Measurements from ENCODE around the gene NUBP2.
"Not testable (repeated sequence)": the region's sequence is repeated elsewhere in the genome, so short reads cannot be mapped to it uniquely, and the experiment has no call there.

NUBP2 gene

DNA sequence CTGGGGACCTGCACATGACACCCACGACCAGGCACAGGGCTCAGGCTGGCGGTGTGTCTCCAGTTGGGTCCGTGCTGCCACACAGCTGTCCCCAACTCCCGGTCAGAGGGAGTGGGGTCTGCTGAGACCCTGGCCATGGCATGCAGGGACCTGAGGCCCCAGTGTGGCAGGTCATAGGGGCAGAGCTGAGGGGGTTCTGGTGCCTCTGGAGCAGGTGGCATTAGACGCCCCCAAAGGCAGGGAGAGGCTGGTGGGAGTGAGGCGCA, 4.2 kb downstream of the NUBP2 start:
- DNase-seq: no peak

DNA sequence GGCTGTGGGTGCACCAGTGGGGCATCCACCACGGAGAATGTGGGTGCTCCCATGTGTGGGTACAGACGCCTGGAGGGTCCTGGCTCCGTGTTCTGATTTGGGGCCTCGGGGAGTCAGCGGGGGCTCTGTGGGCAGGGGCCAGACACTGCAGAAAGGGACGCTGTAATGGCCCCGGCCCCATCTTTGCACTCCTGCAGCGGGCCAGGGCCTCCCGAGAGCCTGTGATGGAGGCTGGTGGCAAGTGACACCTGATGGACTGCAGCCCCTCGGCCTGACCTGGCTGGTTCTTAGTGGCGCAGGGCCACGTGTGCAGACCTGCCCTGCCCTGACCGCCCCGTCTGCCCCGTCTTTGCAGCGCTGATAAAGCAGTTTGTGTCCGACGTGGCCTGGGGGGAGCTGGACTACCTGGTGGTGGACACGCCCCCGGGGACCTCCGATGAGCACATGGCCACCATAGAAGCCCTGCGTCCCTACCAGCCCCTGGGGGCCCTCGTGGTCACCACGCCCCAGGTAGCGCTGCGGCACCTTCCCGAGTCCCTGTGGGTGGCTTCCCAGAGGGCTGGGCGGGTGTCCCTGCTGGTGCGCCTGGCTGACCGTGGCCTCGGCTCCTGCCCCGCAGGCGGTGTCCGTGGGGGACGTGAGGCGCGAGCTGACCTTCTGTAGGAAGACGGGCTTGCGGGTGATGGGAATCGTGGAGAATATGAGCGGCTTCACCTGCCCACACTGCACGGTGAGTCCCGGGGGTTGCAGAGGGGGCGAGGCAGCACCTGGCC, 4.7 kb downstream of the NUBP2 start:
- DNase-seq: no peak

DNA sequence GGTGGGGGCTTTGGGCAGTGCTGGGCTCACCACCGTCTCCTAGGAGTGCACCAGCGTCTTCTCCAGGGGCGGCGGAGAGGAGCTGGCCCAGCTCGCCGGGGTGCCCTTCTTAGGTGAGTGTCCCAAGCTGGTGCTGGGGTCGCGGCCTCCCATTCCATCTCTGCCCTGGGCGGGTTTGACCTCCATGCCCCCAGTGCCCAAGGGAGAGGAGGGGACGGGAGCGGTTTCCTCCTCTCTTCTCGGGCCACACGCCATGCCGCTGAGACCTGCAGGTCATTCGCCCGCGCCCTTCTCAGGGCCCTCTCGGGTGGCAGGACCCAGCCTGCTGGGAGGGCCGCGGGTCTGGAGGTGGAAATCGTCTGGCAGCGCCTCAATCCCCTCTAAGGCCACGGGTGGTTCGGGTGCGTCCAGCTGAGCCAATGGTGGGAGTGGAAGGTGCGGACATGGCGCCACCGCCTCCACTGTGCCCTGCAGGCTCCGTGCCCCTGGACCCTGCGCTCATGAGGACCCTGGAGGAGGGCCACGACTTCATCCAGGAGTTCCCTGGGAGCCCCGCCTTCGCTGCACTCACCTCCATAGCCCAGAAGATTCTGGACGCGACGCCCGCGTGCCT, 5.4 kb downstream of the NUBP2 start:
- DNase-seq: no peak

DNA sequence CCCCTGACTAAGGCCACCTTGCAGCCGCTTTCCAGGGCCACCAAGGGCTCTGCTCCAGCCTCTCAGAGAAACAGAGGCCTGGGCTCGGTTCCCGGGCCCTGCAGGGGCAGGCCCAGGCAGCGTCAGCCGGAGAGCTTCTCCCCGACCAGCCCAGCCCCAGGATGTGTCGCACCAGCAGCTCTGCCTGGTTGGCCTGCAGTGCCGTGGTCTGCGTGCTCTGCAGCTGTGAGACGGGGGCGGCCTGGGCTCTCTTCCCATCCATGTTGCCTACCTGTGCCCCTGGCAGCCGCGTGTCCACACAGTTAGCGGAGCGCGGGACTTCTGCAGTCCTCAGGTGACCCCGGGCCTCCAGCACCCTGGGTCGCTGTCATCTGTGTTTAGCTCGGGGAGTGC, 5.9 kb downstream of the NUBP2 start:
- DNase-seq: no peak

DNA sequence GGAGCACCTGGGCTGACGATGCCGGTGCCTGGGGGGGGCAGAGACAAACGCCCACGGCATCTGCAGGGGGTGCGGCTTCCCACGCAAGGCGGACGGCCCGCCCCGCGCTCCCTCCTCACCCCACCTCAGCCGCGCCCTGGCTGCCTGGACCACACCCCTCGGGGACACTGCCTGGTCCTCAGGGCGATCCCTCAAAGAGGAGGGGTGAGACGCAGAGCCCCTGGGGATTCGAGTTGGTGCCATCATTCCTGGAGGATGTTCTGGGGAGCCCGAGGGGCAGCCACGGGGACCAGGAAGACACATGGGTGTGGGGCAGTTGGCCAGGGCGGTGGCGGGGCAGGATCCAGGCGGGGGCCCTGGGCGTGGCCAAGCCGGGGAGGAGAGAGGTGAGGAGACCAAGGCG, 6.9 kb downstream of the NUBP2 start:
- DNase-seq: no peak

DNA sequence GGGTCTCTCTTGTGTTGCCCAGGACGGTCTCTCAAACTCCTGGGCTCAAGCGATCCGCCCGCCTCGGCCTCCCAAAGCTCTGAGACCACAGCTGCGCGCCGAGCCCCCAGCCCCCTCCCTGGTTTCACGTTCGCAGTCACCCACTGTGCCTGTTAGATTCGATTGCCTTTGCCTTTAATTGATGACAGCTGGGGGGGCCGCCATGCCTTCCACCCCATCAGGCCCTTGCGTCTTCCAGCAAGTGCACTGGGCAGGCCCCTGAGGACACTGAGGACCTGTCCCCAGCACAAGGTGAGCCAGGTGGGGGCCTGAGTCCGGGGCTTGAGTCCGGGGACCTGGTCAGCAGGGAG, 7.5 kb downstream of the NUBP2 start:
- no peak for DNase-seq

DNA sequence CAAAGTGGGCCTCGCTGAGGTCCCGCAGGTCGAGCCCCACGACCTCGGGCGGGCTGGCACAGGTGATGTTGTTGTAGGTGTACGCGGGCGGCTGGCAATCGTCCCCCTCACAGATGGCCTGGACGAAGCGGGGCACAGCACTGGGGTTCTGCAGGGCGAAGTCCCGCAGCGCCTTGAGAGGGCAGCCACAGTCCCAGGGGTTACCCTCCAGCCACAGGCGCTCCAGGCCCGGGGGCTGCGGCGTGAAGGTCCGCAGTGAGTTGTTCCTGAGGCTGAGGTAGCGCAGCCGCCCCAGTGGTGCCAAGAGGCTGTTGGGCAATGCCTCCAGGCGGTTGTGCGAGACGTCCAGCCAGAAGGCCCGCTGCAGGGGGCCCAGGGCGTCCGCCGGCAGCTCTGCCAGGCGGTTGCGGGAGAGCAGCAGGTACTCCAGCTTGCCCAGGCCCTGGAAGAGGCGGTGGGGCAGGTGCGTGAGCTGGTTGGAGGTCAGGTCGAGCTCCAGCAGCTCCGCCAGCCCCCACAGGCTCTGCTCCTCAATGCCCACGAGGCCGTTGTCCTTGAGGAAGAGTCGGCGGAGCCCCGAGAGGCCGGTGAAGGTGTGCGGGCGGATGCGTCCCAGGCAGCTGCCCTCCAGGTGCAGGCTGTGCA, 8.0 kb downstream of the NUBP2 start:
- no peak for DNase-seq

DNA sequence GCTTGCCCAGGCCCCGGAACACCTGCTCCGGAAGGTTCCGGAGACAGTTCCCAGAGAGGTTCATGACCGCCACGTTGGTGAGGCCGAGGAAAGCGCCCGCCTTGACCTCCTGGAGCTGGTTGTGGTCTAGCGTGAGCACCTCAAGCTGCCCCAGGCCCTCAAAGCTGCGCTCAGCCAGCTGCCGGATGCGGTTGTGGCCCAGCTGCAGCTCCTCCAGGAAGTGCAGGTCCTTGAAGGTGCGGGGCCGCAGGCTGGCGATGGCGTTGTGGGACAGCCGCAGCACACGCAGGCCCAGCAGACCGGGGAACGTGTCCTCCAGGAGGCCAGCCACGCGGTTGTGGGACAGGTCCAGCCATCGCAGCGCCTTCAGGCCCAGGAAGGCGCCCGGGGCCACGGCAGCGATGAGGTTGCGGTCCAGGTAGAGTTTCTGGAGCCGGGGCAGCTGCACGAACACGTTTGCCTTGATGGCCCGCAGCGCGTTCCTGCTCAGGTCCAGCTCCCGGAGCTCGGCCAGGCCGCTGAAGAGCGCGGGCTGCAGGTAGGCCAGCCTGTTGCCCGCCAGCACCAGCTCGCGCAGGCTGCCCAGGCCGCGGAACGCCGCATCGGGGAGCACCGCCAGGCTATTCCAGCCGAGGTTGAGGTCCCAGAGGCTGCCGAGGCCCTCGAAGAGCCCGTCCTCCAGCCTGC, 8.6 kb downstream of the NUBP2 start:
- DNase-seq: no peak

DNA sequence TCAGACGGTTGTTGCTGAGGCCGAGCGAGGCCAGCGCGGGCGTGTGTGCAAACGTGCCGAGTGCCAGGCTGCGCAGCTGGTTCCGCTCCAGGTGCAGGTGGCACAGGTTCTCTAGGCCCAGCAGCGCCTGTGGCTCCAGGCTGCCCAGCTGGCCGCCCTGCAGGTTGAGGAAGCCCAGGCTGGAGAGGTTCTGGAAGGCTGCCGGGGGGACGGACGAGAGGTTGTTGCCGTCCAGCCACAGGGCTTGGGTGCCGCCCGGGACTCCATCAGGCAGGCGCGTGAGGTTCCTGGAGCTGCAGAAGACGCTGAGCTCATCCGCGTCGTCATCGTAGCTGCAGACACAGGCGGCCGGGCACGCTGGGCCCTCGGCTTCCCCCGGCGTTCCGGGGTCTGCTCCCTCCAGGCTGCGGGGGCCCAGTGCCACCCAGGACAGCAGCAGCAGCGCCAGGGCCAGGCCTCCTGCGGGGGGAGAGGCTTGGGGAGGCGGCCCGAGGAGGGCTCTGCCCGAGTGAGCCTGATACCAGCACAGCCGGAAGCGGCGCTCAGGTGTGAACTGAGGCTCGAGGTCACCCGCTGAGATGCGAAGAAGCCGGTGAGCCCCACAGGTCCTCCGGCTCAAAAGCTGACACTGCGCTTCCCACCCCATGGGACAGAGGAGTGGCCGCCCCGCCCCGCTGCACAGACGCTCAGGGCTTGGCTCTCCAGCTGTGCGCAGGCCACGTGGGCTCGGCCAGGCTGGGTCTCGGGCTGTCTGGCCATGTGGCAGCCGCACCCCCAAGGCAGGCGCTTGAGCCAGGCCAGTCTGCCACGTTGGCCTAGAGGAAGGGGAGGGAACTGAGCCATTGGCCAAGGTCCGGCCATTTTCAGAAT, 9.4 kb downstream of the NUBP2 start:
- no peak for DNase-seq

DNA sequence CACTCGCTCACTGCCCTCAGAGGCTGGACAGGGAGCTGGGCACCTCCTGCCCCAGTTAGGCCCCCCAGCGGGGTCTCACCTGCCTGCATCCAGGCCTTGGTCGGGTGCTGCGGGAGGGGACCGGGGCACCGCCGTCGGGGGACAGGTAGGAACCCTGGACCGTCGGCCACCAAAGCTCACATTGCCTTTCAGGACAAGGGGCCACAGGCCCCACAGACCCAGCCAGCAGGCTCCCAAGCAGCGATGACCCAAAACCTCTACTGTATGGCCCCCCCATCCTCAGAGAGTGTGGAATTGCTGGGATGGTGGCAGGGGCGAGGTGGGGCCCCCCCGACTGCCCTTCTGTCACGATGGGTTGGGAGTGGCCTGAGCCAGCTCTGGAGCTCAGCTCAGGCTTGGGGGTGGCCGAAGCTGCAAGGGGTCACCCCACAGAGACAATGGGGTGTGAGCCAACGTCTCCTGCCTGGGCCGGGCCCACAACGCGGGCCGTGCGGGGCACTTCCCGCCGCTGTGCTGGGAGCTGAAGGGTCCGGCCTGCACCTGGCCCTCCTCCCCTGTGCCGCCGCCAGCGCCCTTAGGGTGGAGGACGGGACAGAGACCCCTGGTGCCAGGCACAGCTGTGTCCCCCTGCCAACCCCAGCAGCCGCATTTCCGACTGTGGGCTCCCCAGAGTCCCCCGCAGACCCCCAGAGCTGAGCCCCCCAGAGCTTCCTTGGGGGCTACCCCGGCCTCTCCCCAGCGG, 10.2 kb downstream of the NUBP2 start:
- DNase-seq: no peak

DNA sequence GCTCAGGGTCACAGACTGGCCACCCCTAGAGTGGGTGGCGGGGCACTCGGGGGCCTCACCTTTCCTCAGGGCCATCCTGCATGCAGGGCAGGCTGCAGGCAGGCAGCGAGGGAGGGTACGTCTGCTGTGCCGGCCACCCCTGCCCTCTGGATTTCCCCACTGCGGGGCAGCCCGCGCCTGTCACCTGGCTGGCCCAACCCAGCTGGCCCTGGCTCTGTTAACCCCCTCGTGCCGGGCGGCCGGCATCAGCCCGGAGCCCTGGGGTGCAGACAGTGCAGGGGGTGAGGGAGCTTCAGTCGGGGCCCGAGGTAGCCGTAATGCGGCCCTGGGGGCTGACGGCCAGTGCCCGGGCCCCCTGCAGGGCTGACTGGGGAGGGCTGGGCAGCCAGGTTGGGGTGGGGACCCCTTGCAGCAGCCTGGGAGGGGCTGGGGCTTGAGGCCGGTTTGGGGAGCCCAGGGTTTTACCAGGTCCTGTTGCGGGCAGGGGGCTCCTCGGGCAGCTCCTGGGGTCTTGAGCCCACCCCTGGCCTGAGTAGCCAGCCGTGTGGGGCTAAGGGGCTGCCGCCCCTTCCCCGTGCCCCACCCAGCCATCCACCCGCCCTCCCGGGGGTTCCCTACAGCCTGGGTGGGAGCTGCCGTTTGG, 10.9 kb downstream of the NUBP2 start, which contains the start of gene IGFALS:
IGFALS (minus strand) TSS at position 128 of the 643 bp plus-strand sequence; CDS start at position 75, 53 bp downstream.
- no peak for DNase-seq

DNA sequence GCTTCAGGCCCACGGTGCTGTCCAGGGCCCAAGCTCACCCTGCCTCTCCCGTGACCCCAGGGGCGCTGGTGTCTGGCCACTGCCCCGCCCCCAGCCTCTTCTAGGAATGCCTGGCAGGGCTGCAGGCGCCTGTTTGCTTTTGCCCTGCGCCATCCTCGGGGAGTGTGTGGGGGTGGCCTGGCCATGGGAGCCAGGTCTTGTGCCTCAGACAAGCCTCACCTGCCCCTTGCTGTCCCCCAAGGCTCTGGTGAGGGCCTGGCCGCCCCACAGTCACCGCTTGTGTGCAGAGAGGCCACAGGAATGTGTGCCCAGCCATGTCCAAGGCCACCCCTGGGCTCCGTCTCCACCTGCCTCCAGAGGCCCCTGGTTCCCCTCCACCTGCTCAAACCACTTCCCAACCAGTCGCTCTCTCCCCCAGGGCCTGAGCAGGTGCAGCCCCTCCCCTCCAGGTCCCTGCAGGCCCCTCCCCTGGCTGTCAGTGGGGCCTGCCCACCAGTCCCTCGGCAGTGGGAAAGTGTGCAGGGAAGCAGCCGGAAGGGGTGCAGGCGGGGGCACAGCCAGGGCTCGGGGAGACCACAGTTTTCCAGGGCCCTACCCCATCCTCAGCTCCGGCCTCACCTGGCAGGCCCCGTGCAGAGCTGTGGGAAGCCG, 11.6 kb downstream of the NUBP2 start:
- DNase-seq: no peak

DNA sequence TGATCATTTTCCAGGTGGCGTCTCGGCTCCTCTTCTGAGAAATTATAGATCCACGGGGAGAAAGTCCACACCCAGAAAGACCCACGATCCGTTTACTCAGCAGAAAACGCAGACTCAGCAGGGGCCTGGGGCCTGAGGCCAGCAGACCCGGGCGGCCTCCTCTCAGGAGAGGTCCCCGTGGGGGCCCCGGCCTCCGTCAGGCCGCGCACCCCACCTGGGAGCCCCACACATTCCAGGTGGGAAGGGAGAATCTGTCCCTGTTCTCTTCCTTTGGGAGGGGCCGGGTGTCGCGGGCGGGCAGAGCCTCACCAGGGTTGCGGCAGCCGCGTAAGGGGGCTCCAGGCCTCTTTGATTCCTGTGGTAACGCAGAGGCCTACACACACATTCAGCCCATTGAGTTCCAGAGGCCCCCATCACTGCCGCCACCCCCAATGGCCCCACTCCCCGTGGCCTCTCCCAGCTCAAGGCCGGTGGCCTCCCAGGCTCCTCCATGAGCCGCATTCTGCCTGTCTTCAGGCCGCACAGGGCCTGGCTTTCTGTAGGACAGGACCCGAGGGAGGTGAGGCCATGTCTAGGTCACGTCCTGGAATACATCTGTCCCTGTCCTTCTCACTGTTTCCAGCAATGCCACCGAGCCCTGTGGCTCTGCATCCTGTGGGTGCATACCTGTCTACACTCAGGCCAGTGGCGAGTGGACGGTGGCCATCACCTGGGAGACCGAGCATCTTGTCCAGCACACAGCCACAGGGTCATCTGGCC, 12.3 kb downstream of the NUBP2 start:
- no peak for DNase-seq

DNA sequence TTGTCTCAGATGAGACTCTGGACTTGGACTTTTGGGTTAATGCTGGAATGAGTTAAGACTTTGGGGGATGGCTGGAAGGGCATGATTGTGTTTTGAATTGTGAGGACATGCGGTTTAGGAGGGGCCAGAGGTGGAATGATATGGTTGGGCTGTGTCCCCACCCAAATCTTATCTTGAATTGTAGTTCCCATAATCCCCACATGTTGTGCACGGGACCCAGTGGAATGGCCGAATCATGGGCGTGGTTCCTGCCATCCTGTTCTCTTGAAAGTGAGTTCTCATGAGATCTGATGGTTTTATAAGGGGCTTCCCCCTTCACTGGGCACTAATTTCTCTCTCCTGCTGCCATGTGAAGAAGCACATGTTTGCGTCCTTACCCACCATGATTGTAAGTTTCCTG, 16.5 kb downstream of the NUBP2 start:
- not testable (repeated sequence) for DNase-seq

DNA sequence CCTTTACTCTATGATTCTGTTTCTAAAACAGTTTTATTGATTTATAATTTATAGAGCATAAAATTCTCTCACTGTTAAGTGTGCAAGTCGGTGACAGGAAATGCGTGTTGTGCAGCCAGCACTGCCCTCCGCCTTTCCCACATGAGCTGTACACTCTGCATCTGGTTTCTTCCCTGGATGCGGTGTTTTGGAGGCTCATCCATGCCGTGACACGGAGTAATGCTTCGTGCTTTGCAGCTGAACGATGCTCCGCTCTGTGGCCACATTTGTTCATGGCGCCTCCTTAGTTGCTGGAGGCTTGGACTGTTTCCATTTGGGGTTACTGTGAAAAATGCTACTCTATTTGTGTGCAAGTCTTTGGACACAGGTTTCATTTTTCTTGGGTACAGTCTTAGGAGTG, 17.9 kb downstream of the NUBP2 start:
- no peak for DNase-seq

DNA sequence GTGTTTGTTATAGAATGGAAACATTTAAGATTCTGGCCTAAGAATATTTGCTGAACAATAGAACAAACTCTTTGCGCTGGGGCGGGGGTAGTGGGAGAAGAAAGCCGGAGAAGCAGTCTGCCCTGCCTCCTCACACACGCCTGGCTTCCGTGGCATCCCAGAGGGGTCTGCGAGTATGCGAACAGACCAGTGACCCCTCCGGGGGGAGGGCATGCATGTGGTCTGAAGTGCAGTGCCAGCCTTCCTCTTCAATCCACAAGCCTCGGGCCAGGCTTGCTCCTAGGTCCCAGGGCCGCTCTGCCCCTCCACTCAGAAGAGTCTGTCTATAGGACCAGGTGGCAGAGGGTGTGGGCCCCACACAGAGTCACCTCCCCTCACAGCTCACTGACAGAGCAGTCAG, 24.9 kb downstream of the NUBP2 start:
- DNase-seq: no peak

DNA sequence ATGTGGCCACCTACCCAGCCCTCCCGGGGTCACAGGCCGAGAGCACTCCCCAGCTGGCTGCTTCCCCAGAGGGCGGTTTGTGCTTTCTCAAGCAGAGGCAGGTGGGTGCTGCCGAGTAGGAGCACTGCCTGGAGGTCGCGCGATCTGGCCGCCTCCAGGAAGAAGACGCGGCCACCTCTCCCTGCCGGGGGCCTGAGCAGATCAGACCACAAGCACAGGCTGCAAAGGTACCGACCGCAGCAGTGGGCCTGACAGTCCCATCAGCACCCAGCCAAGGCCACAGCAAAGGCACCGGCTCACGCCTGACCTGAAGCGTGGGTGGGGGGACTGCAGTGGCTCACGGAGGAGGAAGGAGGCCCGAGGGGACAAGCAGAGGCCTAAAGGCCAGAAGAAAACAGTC, 25.9 kb downstream of the NUBP2 start:
- no peak for DNase-seq

DNA sequence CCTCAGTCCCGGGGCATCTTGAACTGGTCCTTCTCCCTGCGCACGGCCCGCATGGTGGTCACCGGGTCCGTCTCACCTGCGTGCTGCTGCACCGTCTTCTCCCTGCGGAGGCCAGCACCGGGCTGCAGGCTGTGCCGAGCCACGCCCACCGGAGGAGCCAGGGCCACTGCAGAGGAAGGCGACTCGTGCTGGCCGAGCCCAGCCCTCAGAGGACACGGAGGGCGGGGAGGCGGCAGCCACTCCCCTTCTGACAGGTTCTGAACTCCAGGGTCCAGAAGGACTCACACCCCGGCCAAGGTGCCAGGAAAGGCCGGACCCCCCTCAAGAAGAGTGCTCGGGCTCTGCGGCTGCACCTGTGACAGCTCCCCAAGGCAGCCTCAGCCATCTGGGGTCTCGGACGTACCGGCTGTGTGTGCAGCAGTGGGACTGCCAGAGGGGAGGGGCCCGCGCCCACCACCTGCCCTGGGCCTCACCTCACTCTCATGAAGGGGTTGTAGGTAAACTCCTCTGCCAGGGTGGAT, 26.6 kb downstream of the NUBP2 start:
- DNase-seq: no peak

DNA sequence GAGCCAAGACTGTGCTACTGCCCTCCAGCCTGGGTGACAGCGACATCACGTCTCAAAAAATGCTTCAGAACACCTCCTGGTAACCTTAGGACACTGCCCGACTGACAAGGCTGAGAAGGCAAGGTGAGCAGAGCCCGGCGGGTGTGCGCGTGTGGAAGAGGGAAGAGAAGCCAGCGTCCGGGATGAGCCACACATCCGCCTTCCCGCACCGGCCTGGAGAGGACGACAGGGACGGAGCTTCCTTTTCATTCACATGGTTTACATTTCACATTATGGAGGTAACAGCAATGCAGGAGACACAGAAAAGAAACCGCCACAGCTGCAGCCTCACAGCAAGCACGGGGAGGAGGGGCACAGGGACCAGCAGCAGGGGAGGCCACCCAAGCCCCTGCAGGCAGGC, 27.3 kb downstream of the NUBP2 start:
- no peak for DNase-seq

DNA sequence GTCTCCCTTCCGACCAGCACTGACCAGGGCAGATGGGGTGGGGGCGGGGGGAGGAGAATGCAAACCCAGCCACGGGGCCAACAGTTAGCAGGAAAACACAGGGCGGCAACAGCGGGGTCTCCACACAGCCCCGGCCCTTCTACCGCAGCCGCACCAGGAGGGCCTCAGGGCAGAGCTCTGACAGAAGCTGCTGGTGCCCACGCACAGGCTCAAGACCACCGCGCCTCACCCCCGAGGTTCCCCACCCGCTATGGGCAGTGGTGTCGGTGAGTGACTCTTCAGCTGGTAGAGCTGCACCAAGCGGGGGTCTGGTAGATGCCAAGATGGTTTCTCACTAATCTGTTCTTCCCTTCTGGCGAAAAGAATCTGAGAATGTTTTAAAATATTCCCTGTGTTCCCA, 27.8 kb downstream of the NUBP2 start:
- no peak for DNase-seq
